Liver (tissue), 3 donors: ENCODE data around the gene MARK2.

Source experiments
- GABPA ChIP-seq, 2 donors: IDR thresholded peaks in 1 of 2; conservative IDR thresholded peaks in 1 of 2; 2 replicates each; pipeline ENCODE4 v1.6.1; 2016; ENCODE audit warnings: antibody characterized with exemption in 2 of 2, mild to moderate bottlenecking in 1 of 2, moderate library complexity in 1 of 2
- HNF4A ChIP-seq, 2 donors: conservative IDR thresholded peaks; 2 replicates each; pipeline ENCODE4 v1.6.1; 2016; ENCODE audit warnings: antibody characterized with exemption in 2 of 2, mild to moderate bottlenecking in 2 of 2
- TAF1 ChIP-seq: conservative IDR thresholded peaks from 2 replicates; pipeline ENCODE4 v1.6.1; 2016; ENCODE audit warnings: antibody characterized with exemption, mild to moderate bottlenecking
- YY1 ChIP-seq: IDR thresholded peaks from 2 replicates; pipeline ENCODE4 v1.6.1; 2016; ENCODE audit warnings: antibody characterized with exemption, mild to moderate bottlenecking
- TF ChIP-seq, protein P1 (sequence below): fragments of 150-350 bp; IDR thresholded peaks from 2 replicates; pipeline ENCODE4 v1.5.1; 2017; ENCODE audit warnings: improper control_type of control experiment, low read depth, low read length; ENCODE audit not compliant: missing input control
- donor health status: healthy.
- donor health status: healthy.

DNA sequence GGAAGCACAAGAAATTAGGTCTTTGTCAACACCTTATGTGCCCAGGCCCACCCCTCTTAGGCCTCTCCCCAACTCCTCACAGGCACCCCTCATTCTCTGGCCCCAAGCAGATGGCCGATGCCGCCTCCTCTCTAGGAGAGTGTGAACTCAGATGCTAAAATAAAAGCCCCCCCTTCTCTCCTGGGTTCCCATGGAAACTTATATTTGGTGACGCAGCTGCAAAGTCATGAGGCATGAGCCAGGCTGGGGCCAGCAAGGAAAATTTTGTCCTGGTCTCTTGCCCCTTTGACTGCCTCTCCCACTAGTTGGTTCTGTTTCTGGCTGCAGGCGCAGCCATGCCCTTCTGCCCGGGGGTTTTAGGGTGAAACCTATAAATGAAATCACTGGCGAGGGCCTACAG, 66.3 kb downstream of the MARK2 start:
- TF ChIP-seq, protein P1, sequence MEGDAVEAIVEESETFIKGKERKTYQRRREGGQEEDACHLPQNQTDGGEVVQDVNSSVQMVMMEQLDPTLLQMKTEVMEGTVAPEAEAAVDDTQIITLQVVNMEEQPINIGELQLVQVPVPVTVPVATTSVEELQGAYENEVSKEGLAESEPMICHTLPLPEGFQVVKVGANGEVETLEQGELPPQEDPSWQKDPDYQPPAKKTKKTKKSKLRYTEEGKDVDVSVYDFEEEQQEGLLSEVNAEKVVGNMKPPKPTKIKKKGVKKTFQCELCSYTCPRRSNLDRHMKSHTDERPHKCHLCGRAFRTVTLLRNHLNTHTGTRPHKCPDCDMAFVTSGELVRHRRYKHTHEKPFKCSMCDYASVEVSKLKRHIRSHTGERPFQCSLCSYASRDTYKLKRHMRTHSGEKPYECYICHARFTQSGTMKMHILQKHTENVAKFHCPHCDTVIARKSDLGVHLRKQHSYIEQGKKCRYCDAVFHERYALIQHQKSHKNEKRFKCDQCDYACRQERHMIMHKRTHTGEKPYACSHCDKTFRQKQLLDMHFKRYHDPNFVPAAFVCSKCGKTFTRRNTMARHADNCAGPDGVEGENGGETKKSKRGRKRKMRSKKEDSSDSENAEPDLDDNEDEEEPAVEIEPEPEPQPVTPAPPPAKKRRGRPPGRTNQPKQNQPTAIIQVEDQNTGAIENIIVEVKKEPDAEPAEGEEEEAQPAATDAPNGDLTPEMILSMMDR: no peak
- no peak for TF ChIP-seq HNF4A (conservative IDR thresholded peaks at IDR 0.05)
- no peak for TF ChIP-seq YY1
- TF ChIP-seq TAF1: no peak
- TF ChIP-seq GABPA (IDR thresholded peaks at IDR 0.05 in 1 of 2, conservative IDR thresholded peaks at IDR 0.05 in 1 of 2): no peak
